ENCODE measurements around the gene RAB3C.

The RAB3C gene

DNA sequence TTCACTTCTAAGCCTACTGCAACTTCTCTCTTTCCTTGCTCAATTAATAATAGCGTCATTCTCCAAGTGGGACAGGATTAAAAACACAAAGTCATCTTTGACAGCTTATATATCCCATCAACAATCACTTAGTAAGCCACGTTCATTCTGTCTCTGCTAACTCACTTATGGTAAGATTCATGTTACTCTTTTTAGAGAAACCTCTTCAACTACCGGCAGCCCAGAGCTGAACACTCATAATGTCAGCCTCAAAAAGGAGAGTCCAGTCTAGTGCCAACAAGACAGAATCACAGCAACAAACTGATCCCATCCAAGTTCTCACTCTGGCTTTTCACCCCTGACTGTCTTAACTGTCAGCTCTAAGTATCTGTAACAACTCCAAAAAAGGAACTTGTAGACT is 196.0 kb downstream of the RAB3C start:
- DNase-seq = no peak

DNA sequence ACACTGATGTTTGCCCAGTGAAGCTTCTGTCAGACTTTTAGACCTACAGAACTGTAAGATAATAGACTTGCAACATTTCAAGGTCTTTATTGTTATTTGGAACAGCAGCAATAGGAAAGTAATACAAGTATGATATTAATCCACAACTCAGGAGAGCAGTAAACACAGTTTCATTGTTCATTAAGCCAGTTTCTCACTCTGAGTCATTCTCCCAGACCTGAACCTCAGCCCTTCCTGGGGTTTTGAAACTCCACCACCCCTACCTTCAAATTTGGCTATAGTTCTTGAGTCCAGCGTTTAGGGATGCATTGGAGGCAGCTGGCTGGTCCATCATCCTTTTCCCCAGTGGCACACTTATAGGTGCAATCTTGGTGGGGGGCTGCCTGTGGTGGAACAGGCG is 203.2 kb downstream of the RAB3C start:
- no peak for DNase-seq

DNA sequence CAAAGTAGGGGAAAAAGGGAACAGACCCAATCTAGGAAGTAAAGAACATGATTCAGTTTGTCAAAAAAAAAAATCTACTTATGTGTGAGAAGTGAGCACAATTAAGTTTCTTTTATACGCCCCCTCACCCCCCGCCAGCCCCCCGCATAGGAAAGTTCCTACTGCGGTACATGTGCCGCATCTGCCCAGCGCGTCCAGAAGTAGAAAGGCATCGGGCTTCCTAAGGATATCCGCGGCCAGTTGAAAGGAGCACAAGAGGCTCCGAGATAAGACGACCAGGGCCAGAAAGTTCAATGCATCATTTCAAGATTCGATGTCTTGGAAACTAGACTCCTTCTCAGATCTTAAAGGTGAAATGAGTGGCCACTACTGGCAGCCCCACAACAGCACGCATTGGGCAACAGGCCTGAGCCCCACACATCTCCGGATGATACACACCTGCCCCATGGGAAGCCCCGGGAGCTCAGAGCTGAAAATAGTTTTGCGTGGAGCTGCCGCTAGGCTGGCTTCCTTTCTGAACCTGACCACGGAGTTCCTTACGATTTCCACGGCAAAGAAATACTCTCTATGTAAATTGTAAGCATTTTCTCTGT is 203.9 kb downstream of the RAB3C start:
- no peak for DNase-seq

DNA sequence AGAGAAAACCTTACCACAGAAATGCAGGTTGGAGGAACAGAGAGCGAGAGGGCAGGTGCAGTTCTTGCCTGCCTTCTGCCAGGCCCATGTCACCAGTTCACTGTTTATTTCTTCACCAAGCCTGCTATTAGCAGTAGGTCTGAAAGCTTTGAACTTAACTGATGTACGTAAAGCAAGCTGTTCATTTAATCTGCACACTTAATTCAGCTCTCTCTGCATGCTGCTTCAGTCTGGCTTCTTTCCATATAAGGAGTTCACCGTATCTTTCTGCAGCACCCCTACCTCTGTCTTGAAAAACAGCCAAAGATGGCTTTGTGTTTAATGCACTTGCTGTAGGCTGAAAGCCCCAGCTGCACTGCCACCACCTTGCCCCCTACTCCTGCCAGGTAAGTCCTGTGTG is 205.1 kb downstream of the RAB3C start:
- no peak for DNase-seq

DNA sequence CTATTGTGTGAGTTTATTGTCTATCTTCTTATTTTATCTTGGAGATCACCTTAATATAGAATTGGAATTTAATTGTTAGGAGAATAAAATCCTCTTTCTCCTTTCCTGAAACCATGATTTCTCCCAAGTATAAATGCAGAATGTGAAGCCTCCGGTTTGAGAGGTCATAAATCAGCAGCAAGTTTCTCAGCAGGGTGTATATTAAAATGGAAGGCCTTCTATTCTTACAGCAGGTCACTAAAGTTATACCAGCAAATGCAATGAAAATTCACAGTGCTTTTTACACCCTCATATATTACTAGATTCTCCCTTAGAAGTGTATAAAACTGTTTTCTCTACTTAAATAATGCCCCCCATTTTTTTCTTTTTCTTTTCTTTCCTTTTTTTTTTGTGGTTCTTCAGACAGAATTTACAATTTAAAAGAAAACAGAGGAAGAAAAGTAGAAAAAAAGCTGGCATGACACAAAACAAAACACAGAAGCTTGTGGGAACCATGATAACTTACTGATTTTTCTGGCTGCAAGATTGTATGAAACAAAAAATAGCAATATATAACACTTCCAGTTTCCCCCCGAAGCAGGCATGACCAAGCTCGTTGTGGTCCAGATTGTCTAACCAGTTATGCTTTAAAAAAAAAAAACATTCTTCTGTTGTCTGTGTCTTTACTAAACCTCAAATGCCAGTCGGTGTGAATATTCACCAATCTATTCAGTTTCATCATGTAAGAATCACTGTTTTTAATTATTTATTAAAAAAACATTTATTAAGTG is 211.2 kb downstream of the RAB3C start:
- no peak for DNase-seq

DNA sequence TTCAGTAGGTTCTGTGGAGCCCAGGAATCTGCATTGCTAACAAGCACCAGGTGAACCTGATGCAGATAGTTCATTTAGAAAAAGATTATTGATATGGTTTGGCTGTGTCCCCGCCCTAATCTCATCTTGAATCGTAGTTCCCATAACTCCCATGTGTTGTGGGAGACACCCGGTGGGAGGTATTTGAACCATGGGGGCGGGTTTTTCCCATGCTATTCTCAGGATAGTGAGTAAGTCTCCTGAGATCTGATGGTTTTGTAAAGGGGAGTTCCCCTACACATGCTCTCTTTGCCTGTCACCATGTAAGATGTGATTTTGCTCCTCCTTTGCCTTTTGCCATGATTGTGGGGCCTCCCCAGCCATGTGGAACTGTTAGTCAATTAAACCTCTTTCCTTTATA is 212.0 kb downstream of the RAB3C start:
- DNase-seq = no peak

DNA sequence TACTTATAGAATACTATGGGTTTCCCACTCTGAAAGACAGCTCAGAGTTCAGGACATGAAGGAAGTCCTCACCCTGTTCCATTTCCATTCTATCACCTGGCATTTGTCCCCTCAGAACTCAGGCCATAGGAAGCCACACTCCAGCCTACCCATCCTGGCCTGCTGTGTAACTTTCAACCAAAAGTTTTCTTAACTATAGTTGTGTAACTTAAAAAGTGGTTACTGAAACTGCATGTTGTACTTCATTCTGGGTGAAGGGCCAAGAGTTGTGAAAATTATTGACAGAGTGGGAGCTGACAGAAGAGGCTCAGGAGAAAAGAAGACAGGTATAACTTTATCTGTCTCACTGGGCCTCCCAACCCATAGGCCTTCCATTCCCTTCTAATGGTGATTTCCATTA is 212.5 kb downstream of the RAB3C start:
- DNase-seq = no peak

DNA sequence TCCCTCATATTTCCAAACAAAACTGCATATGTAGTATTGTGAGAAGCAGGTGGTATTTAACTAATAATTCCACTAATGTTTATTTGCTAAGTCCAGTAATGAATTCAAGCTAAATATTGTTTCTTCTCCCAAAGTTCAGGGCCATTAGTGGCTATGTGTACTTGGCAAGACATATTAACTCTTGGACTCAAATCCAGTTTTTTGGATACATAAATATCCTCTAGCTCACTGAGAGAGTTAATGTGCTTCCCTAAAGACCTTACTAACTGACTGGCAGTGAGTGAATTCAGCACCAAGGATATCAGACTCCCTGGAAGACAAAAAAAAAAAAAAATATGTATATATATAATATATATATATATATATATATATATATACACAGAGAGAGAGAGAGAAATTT is 214.1 kb downstream of the RAB3C start:
- no peak for DNase-seq

DNA sequence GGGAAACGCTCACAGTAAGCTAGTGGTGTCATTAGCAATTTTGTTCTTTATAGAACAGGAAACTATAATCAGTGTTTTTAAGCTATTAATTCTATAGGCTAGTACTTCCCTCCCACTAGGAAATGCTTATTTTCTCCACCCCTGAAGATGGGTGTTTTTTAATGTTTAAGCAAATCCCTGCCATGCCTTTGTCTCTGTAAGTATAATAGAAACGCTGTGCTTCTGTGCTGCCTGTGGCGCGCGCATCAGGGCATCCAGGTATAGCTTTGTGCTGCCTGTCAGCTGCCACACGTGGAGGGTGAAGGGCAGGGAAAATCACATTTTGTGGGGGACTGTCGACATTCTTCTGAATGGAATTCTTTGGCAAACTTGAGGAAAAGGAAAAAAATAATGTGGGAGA is 217.5 kb downstream of the RAB3C start:
- no peak for DNase-seq

DNA sequence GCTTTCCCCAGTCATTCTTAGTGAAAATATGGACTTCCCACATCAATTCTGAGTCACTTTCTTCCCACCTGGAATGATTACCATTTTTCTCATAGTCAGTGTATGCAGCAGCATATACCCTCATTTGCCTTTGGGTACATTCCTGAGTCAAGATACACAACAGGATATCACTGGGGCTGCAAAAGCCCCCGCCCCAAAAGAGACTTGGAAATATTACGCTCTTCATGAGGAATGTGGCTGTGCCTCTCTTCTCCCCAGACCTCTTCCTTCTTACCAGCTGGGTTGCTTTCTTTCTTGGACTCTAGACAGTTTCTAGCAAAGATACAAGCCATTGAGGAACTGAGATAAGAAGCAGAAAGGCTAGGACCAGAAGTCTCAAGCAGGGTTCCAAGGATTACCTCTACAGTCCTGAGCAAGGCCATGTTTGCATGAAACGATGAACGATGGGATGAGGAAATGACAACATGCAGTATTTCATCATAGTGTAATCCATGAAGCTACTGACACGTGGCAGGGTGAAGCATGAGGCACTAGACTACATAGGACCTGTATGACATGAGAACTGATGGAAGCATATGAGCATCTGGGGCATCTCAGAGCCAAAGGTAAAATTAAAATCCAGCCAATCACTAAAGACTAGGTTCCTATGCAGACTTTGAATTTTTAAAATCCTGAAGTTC is 218.1 kb downstream of the RAB3C start:
- DNase-seq = no peak

DNA sequence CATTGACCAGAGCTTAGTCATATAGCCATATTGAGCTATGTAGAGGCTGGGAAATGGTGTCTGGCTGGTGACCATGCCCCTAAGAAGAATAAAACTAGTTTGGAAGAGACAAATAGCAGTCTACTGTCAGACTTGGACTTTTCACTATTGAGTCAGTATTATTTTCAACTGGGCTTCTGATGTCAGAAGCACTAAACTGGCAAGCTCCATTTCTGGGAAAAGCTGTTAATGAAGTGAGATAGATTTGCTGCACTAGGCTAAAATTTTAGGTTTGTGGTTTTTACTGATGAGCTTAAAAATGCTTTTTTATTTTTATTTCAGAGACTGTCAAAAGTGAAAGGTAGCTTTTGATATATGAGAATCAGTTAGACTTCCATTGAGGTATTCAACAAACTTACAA is 220.2 kb downstream of the RAB3C start:
- no peak for DNase-seq

DNA sequence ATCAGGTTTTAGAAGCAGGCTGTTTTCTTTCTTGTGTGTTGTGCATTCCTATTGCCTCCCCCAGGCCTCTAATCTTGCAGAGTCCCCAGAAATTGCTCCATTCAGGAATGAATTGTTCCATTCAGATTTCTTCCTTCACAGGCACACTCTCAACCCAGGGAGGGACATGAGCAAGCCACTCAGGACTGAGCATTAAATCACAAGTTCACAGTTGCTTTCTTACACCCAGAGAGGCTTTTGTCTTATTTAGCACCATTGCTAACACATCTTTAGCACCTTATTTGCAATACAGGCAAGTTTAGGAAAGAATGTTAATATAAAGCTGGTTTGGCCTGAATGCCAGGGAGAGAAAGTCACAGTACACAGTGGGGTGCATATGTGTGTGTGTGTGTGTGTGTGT is 221.4 kb downstream of the RAB3C start:
- no peak for DNase-seq

DNA sequence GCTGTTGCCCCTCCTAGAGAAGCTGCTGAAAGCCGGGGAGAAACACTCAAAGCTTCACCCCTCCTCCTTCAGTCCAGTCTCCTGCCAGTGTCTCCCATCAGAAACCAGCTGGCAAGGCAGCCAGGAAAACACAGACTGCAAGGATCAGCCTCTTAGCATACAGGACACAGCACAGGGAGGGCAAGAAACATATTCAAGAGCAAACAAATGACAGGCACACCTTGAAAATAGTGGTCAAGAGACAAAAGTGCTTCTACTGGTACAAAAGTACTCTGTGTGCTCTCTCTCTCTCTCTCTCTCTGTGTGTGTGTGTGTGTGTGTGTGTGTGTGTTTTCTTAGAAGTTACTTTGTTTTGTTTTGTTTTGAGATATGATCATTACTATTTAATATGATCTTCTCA is 227.2 kb downstream of the RAB3C start:
- DNase-seq = no peak

DNA sequence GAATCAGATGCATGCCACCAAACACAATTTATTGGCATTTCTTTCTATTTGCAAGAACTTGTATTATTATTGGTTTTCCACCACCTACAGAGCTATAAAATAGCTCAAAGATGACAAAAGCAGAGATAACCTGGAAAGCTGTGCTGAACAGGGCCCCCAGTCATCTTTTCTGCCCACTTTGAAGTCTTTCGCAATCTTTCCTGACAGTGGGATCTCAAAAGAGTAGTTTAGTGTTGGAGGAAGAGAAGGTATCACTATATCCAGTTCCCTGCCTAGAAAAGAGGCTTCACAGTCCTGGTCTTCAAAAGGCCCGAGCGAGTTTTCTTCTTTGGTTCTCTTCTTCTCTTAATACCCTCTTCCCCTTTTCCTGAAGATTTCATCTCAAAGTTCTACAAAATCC is 231.0 kb downstream of the RAB3C start:
- DNase-seq = no peak

DNA sequence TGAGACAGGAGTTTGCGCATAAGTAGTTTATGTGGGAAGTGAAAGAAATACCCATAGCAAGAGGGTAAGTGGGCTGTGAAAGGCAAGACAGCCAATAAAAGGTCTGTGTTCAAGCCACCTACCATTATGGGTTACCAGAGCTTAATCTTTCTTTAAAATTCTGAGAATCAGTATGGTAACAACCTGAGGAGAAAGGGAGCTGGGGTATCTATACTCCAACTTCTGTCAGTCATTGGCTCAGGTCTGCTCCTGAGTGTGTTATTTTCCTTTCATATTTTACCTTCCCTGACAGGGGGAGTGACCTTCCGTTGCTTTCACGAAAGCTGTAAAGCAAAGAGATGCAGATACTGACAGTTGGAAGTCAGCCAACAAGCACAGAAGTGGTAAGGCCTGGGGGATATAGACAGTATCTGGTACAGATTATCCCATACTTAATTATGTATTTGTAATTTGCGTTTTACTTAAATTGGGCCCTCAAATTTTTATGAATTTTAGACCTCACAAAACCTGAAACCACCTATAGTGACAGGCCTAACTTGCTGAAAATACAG is 233.4 kb downstream of the RAB3C start:
- DNase-seq = no peak

DNA sequence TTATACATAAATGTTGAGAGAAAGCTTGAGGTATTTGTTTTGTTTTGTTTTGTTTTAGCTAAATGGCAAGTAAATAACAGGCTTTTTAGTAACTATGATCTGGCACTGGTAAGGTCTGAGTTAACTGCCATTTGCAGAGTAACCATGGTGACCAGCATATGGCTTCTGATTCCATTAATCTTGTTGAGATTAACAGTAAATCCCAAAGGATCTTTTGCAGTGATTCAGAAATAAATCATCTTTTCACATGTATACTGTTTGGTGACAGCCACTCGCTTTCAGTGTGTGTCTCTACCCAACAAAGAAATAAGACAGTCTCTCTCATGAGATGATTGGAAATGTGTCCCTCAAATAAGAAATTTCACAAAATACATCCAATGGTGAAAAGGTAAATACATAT is 235.6 kb downstream of the RAB3C start:
- no peak for DNase-seq

DNA sequence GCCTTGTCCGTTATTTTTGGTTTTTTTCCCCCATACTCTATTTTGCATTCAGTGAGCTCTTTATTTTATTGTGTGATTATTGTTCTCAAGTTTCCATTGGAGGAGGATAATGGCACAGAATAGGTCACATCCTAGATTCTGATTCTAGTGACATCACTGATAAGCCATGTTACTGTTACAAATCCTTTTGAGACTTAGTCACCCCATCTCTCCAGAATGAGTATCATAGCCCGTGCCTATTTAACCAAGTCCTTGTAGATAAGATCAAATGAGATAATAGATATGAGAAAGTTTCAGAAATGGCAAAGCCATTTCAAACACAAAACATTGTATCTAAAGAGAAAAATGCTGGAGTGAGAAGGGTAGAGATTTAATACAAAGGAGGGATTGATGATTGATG is 242.6 kb downstream of the RAB3C start:
- no peak for DNase-seq

DNA sequence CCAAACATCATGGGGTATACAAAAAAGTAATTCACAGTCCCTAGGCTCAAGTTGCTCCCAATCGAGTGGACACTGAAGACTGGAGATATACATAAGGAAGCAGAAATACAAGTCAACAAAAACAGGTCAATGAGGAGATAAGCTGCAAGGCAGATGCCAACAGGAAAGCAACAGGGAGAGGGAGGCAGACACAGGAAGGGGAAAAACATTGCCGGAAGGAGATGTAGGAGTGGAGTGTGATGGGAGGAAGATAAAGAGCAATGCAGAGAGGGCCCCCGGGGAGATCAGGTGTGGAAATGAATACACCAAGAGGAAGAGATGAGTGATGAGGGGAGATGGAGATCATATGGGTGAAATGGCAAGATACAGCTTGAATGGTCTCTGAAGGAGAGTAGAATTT is 243.0 kb downstream of the RAB3C start:
- no peak for DNase-seq

DNA sequence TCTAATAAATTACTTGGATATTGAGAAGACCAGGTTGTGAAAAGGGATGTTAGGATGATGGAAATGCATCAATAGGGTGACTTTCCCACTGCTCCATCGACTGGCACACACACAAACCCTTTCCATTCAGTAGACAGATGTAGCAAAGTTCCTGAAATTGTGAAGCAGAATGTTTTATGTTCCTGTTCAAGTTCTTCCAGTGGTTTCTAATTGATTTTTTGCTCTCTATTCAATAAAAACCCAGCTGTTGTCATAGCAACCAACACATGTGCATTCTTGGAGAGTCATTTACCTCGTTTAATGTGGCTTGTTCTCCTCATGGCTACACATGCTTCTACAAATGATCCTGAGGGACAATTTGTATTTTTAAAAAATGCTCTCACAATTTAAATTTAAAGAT is 244.6 kb downstream of the RAB3C start:
- no peak for DNase-seq

DNA sequence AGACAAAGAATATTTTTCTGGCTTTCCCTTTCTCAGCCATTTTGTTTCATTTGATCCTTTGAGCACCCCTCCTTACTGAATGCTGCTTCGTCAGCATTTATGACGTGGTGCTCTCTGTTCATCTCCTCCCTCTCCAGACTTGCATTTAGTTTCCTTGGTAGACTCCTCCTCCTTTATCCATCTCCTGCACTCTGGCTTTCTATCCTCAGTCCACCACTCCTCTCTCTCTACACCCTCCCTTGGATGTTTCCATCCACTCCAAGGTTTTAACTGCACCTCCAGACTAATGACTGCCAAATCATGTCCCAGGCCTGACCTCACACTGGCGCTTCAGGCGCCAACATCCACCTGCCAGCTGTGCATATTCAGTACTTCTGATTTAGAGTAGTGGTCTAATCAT is 245.4 kb downstream of the RAB3C start:
- DNase-seq = no peak

DNA sequence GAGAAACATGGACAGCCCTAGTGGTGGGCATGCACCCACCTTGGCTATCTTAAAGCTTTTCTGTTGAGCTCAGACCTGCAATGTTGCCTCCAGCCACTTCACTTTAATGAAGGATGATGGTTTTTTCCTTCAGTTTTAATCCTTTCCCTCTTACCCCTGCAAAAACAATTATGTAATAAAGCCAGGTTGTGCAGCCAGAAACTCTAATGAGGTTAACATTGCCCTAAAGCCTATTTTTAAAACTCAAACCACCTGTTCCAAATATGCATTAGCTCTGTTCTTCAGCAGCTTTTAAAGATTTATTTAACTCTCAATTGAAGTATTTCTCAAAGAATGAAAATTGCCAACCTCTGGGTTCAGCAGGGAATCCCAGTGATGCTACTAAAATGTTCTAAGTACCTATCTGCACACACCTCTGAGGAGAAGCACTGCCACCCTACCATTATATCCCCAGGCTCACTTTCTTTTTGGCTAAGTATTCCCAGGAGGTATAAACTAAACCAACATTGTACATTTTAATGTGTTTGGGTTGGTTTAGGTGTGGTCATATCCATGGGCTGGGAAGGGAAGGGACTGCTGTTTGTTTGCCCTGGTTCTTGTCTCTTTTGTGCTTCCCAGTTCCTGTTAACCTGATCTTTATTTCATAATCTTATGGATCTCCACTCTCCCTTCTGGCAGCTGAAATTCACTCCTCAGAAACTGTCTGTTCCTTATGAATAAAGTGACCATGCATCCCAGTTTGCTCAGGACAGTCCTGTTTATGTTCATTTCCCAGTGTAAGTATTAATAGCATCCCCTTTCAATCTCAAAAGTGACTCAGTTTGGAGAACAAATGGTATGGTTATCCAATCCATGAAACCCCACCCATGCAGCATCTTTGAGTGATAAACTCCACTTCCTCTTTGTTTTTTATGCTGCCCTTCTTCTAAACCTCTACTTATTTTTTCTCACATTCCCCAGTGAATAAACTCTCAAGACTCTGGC is 251.7 kb downstream of the RAB3C start:
- no peak for DNase-seq

DNA sequence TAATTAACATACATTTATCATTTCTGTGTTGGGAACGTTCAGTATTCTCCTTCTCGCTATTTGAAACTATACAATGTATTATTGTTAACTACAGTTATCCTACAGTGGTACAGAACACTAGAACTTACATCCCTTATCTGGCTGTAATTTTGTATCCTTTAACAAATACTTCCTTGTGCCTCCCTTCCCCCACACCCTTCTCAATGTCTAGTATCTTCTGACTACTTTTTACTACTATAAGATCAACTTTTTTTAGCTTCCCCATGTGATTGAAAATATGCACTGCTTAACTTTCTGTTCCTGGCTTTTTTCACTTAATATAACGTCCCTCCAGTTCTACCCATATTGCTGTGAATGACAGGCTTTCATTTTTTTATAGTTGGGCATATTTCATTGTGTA is 253.5 kb downstream of the RAB3C start:
- no peak for DNase-seq

DNA sequence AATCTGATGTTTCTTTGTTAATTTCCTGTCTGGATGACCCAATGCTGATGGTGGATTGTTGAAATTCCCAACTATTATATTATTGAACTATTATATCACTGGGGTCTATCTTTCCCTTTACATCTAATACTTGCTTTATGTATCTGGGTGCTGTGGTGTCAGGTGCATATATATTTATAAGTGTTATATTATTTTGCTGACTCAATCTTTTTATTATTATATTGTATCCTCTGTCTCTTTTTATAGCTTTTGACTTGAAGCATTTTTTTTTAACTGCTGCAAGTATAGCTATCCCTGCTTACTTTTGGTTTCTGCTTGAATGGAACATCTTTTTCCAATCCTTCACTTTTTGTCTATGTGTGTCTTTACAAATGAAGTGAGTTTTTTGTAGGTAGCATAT is 255.9 kb downstream of the RAB3C start:
- DNase-seq = no peak
